Activated CD4-positive, alpha-beta T cell treated with anti-CD3 and anti-CD28 coated beads for 1 hour (primary cell): Measurements from ENCODE around the gene TNFAIP1.

Source experiments
- DNase-seq: peaks from one replicate; pipeline ENCODE4 v3.0.0-alpha.2; 2020

The TNFAIP1 gene

DNA sequence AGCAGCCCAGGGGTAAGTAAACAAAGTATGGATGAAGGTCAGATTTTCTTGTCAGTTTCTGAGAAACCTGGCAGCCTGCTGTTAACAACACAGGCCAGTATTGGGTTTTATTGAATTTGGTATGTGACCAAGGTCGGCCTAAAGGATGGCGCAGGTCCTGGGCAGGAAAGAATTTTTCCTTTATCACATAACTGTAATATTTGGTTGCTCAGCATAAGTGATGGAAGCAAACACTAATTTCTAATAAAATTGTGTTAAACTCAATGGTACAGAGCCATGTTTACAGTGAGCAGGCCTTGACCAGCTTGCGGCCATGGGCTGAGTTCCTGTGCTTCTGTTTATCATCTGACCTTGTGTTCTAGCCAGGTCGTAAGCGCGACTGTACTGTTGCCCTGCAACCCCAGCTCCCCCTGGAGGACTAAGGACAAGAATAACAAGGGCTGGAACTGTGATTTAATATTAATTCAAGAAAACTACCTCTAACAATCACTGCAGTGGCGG lies 11.2 kb downstream of the TNFAIP1 start:
- no peak for DNase-seq

DNA sequence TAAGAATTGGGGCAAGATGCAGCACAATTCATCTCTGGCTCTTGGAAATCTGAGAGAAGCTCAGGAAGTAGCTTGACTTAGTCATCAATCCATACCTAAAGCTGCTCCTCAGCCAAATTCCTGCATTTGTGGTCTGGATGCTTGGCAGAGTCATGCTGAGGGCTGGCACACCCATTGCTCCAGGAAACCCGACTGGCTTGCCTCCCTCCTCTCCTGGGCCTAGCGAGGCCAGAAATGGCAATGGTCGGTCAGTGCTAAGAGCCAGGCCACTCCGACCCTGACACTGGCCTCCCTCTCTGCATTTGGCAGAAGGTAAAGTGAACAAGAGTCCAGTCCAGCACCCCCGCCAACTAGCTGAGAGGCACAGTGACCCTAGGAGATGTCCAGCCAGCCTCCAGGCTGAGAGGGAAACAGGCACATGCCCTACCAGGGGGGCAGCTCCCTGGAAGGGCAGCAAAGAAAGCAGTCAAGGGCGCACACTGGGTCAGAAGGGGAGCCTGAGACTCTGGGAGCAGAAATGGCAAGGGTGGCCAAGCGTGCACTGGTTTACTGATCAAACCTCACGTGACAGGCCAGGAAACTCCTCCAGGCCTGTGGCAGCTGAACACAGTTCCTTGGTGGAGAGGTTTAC lies 11.8 kb downstream of the TNFAIP1 start:
- no peak for DNase-seq

DNA sequence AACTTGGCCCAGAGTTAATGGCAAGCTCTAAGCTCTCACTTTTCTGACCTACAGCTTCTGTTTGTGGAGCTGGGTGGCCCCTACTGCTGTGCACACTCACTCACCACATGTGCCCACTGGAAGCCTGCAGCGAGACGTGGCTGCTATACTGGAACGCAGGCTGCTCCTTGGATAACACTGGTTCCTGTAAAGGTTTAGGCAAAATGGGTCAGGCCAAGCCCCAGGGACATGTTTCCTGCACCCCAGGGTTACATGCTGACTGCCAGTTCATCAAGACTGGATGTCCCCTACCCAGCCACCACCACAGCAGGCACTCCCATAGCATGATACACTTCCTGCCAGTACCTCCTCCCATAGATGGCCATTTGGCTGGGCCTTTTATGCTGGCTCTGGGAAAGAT lies 13.4 kb downstream of the TNFAIP1 start:
- no peak for DNase-seq

DNA sequence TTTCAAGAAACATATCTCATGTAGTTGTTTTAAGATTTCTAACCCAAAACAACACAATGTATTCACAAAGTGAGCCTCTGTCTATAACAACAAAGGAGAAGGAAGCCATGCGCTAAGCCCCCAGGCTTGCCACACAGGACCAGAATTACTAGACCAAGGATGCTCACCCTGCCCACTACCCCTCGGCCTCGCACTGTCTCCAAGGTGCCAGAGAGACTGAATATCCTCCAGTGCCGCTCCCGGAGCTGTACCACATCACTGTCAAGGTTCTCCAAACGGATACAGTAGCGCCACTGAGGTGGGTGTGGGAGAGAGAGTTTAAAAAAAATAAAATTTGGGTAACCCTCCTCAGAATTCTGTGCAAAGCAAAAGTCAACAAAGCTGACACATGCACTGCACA lies 14.7 kb downstream of the TNFAIP1 start:
- no peak for DNase-seq

DNA sequence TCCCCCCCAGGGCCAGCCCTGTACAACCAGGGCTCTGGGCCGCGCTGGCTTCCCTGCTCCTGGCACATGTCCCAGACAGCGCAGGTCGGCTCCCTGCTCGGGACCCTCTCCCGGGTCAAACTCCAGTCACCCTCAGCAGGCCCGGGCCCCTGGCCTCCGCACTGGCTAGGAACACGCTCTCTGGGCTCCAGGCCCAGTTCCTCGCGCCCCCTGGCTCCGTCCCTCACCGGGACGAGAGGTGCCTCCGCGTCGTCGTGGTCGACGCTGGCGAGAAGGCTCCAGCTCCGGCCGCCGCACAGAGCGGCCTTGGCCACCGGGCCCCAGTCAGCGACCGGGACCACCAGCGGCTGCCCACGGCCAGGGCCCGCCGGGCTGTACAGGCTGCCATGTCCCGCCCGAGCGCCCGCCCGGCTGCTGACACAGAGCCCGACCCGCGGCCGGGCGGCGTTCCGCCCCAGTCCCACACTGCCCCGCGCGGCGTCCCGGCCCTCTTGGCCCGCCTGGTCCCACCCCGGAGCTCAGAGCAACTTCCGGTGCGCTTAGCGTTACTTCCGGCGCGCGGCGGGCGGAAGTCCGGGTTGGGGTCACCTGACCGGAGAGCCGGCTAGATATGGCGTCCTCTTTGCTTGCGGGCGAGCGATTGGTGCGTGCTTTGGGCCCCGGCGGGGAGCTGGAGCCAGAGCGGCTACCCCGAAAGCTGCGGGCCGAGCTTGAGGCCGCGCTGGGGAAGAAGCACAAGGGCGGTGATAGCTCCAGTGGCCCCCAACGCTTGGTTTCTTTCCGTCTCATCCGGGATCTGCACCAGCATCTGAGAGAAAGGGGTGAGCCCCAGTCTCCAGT lies 21.7 kb downstream of the TNFAIP1 start, which contains the start of gene POLDIP2:
TSS of gene POLDIP2 (minus strand) at position 467 of the 840 bp plus-strand sequence. CDS start at position 388, 79 bp downstream.
- DNase-seq, result peak; percentile 94

DNA sequence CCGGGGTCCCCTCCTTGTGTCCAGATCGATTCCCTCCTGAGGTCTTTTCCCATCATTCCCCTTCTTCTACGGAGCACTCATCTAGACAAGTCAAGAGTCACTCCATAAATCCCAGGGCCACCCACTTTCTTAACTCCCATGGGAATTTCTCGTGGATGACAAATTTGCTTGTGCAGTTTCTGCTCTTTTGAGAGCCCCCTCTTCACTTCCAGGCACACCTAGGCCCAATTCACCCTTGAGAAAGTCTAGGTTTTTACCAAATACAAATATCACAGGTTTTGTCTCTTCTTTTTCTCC lies 22.3 kb downstream of the TNFAIP1 start:
- no peak for DNase-seq

DNA sequence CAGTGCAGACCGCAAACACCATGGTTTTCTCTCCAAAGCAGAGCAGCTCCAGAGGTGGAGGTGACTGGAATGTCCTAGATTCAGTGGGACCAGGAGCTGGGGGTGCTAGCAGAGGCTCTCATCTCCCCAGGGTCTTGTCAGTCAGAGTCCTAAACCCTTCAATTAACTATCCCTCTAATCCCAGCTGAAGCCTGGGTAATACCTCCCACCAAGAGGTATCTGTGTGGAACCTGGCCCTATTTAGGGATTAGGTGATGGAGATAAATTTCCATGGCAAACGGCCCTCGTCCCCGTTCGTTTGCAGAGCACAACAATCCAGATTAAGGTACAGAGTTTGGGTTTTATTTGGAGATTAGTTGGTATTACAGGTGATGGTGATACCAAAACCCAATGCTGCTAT lies 27.6 kb downstream of the TNFAIP1 start:
- no peak for DNase-seq

DNA sequence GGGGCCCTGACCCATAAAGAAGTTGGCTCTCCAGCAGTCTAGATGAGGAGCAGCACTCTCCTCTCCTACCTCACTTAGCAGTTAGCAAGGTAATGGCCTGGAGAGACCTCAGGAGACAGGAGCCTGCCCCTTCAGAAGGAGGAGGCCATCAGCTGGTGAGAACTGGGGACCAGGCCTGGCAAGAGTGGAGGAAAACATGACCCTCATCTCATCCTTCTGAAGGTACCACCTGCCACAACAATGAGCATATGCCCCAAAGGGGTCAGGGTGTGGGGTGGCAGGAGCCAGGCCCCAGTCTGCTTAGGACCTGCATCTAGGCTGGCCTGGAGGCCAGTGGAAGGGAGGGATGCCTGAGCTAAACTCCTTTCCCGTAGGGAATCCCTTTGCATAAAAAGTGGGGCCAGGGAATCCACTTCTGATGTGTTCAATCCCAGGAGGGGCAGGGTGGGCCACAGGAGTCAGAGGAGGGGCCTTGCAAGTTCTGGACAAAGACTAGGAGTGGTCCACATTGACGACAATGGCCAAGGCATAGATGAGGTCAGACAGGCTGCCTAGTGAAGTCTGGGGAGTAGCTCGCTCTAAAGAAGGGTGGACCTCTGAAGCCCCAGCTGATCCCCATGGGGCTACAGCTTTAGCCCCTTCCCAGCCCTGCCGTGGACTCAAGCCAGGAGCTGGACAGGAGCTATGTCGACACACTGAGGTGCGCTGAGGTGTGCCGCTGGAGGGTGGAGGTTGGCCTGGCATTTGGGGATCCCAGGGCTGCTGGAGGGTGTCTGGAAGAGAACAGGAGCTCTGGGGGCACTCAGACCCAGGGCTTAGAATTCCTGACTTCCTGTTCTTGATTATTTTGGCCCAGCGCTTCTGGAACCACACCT lies 28.5 kb downstream of the TNFAIP1 start:
- DNase-seq, result no peak

DNA sequence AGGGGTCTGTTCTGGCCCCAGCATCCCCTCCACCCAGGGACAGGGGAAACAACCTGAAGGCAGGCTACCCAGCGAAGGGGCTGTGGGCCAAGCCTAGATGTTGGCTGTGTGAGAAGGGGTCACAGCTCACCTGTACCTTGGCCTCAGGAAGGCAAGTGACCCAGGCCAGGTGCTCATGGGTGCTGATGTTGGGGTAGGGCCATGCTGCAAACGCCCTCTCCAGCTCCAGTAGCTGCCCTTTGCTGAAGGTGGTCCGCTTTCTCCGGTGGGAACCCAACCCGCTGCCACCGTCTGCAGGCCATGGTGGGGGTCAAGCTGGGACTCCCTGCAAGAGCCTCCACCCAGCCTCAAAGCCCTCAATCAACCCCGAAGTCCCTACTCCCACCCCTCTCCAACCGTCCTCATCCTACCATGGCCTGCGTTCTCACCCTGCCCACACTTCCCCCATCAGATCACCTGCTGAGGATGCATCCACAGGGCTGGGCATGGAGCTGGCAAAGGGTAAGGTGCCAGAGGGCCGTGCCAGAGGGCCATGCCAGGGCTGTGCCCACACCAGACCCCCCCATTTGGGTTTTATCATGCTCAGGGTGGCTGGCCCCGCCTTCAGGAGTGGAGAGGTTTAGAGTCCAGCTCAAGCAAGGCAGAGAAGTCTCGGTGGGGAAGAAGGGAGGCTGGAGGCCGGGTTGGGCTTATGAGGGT lies 29.3 kb downstream of the TNFAIP1 start, which contains the start of gene SEBOX:
TSS of gene SEBOX (minus strand) at position 535 of the 699 bp plus-strand sequence. CDS start at position 487, 48 bp downstream.
- no peak for DNase-seq

DNA sequence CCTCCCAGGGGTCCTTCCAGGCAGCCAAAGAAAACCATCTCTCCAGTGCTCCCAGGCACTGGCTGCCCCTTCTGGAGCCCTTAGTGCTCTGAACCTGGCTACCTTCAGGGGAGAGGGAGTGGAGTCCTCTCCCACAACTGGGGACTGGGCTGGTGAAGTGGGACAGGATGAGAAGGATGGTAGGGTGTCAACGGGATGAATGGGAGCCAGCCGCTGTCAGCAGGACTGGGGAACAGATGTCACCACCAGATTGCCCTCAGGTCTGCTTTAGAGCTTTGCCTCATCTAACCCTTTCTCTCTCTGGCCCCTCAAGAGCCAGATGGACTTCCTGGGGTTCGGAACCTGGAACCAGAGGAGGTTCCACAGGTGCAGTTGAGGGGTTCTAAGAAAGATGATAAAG lies 29.9 kb downstream of the TNFAIP1 start:
- DNase-seq, result no peak

DNA sequence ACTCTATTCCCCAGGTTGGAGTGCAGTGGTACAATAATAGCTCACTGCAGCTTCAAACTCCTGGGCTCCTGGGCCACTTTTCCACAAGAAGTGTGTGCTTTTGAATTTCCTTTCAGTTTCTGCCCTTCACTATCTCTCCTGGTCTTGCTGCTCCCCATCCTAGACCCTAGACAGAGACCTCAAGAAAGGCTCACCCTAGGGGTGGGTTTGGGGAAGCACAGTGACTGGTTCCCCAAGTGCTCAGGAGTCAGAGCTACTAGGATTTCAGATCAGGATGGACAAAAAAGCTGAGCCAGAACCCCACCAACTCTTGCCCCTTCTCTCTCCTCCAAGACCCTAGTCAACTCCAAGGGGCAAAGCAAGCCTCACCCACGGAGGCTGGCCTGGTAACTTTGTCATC lies 31.0 kb downstream of the TNFAIP1 start:
- no peak for DNase-seq

DNA sequence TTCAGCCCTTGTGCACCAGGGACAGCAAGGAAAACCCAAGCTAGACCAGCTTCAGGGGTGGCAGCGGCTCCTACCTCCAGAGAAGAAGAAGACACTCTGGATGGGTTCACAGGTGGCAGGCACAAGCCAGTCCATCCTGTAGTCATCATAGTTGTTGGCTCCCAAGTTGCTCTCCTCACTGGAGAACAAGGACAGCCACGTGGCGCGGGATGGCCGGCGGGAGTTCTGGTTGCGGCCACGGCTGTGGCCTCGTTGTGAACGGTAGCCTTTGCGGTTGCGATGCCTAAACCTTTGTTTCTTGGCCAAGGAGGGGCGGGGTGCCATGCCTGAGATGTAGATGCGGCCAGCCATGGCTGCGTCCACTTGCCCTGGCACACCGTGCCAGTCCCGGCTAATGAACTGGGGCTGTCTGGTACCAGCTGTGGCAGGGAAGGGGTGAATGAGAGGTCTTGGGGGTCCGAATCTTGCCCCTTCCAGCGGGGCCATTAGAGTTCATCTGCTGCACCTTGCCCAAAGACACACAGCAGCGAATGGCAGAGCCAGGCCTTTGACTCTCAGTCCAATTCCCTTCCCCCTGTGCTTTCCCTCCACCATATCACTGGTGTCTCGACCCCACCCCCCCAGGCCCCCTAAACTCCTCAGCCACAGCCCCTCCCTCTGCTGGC lies 32.2 kb downstream of the TNFAIP1 start:
- DNase-seq, result no peak

DNA sequence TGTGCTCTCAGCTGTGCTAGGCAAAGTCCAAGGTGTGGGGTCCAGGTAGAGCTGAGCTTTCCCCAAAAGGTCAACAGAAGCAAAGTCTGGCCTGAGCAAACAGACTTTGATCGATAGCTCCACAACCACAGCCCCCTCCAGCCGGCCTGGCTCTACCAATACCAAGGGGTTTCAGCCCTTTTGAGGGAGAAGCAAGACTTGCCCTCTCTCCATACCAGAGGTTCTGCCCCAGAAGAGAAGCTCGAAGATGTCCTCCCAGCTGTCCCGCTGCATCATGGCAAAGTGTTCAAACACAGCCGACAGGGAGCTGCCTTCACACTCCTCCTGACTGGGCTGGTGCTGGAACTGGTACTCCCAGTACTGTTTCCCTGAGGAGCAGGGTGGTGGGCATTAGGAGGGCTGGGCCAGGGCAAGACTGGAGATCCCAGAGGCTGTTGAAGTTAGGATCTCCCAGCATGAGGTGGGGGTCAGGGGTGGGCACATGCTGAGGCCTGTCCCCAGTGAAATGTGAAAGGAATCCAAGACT lies 32.8 kb downstream of the TNFAIP1 start:
- no peak for DNase-seq

DNA sequence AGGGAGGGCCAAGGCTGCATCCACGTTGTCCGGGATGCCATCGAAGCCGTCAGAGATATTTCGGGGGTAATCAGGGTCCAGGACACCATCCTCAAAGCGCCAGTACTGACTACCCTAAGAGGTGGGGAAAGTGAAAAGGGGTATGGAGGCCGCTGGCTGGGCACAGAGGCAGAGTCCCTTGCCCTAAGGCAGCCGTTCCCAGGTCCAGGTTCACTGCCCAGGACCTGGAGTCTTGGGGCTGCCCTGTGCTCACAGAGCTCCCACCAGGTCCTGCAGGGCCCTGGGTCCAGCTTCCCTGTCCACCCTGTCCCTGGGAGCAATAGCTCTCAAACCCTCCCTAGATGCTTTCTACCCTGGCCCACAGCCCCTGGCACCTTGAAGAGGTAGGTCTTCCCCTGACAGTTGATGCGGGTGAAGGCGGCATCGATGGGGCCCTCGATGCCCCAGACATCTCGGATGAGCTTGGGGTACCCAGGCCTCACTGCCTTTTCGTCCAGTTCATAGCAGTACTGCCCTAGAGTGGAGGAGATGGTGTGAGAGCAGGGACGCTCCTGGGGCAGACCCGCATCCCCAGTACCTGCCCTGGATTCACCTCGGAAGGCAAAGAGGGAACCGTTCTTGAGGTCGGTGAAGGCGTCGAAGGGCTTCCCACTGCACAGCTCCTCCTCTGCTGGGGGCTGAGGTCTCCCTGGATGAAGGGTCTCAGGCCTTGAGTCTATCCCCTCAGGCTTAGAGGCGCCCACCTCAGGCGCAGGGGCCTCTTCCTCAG lies 33.5 kb downstream of the TNFAIP1 start:
- DNase-seq, result no peak

DNA sequence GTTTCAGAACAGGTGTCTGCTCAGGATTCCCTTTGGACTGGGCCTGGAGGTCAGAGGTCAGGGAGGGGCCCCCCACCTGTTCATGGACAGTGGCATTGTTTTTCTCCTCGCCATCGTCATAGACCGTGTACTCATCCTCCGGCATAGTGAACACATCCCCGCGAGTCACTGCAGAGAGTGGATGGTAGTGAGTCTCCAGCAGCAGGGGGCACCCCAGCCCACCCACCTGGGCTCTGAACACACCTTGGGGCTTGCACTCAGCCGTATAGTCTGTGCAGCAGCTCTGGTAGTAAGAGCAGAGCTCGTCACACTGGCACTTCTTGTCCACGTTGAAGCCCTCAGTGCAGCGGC lies 34.1 kb downstream of the TNFAIP1 start:
- DNase-seq, result no peak

DNA sequence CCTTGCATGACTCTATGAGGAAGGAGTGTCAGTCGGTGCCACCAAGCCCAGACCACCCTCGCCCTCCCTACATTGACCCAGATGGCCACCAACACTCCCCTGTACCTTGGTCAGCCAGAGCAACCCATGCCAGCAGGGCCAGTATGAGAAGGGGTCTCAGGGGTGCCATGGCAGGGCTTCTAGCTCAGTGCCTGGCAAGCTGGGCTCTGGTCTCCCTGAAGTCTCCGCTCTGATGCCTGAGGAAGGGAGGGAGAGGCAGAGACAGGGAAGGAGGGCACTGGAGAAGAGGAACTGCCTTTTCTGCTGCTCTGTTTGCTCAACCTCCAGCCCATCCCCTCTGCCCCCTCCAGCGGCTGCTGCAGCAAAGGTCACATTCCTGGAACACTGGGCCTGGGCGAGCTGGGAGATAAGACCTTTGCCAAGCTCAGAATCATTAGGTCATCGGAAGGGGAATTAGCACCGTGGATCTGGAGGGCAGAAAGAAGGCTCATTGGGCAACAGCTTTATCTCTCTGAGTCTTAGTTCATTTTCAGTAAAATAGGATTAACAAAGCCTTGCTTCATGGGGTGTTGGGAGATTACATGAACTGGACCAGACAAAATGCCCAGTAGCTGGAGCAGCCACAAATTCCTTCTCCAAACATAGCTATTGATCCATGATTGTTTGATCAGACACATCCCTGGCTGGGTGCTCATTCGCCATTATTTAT lies 34.6 kb downstream of the TNFAIP1 start, which contains the start of gene VTN:
TSS of gene VTN (minus strand) at position 273 of the 709 bp plus-strand sequence. CDS start at position 169, 104 bp downstream.
- DNase-seq, result no peak

DNA sequence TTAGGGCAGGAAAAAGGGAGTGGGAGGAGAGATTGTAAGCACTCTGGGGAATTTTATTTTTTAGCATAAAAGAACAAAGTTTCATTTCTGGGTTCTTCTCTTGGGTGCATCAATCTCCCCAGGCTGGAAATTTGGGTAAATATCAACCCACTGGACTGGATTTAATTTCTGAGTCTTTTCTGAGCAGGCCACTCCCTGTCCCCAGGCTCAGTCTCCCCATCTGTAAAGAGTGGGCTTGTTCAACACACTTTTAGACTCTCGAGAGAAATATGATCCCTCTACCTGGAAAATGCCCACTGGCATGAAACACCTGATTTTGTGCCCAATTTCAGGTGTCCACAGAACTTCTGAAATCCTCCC lies 35.2 kb downstream of the TNFAIP1 start:
- no peak for DNase-seq

DNA sequence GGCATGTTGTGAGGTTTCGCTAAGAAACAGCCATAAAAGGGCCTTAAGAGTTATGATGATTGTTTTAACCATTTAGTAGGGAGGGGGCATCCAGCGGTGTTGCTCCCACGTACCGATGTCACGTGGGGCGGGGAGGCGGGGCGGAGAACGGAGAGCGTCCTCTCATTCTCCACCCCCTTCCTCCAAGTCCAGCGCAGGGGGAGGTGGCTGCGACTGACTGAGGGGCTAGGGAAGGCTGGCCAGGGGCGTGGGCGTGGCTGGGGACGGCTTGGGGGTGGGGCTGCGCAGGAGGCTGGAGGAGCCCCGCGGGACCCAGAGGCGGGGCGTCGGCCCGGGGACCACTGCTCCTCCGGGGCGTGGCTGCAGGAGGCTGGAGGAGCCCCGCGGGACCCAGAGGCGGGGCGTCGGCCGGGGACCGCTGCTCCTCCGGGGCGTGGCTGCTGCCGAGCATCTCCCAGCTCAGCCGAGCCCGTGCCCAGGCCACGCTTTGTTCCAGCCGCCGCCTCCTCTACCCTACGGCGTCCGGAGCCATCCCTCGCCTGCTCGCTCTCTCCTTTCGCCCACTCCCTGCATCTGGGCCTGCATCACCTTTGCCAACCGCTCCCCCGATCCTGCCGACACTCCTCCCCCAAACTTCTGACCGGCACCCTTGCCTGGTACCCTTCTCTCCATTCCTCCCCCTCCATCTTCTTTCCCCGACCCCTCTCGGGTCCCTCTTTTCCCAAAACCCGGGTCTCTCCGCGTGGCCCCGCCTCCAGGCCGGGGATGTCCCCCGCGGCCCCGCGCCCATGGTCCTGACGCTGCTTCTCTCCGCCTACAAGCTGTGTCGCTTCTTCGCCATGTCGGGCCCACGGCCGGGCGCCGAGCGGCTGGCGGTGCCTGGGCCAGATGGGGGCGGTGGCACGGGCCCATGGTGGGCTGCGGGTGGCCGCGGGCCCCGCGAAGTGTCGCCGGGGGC lies 36.0 kb downstream of the TNFAIP1 start, which contains the start of gene SARM1:
TSS of gene SARM1 (plus strand) at position 450 of the 958 bp plus-strand sequence. CDS start at position 789, 339 bp downstream.
- peak; percentile 61 for DNase-seq
